GM23338 (cell line): ENCODE results near the gene ENTPD3. TPM values are rescaled to one million over a fixed set of nuclear protein-coding genes. Genes with fewer than 3 reads are reported as not detected.

Experiments
- EZH2 ChIP-seq: fragments of 200-600 bp; sonication (generic); IDR thresholded peaks from one replicate; pipeline ENCODE4 v1.8.0; 2017; ENCODE audit warnings: antibody characterized with exemption, mild to moderate bottlenecking, low read depth; ENCODE audit not compliant: unreplicated experiment
- EZH2phosphoT487 ChIP-seq: fragments of 200-600 bp; sonication (generic); IDR thresholded peaks from one replicate; pipeline ENCODE4 v1.8.1; 2018; ENCODE audit warnings: antibody characterized with exemption; ENCODE audit not compliant: unreplicated experiment
- JUNB ChIP-seq: IDR thresholded peaks from one replicate; pipeline ENCODE4 v1.6.1; 2016; ENCODE audit warnings: antibody characterized with exemption; ENCODE audit not compliant: unreplicated experiment
- NANOG ChIP-seq: IDR thresholded peaks from 2 replicates; pipeline ENCODE4 v1.6.1; 2016; ENCODE audit warnings: antibody characterized with exemption, borderline replicate concordance
- POLR2AphosphoS5 ChIP-seq: IDR thresholded peaks from 2 replicates; pipeline ENCODE4 v1.6.1; 2016; ENCODE audit warnings: antibody characterized with exemption, low read depth
- ZNF114 ChIP-seq: fragments of 250-450 bp; sonication (Bioruptor Pico); IDR thresholded peaks from 2 replicates; pipeline ENCODE4 v1.5.0; 2020; ENCODE audit warnings: mild to moderate bottlenecking, moderate library complexity
- ZNF331 ChIP-seq: fragments of 250-450 bp; sonication (Bioruptor Pico); IDR thresholded peaks from 2 replicates; pipeline ENCODE4 v1.5.0; 2020; ENCODE audit warnings: low read depth, mild to moderate bottlenecking, moderate library complexity
- polyA plus RNA-seq: library from polyadenylated mRNA; unstranded; fragments of >200 nt; fragmentation: Nextera tagmentation; extraction: Ambion mirVana; gene quantifications from 2 replicates; pipeline ENCODE4 v1.2.1, GENCODE V29; 2016
- total RNA-seq: library from RNA; depleted of rRNA; stranded (reverse); fragments of >200 nt; shearing (Covaris generic); gene quantifications from 2 replicates; pipeline ENCODE4 v1.2.3, GENCODE V29; 2014
- TF ChIP-seq, protein P1 (sequence below): fragments of 250-450 bp; sonication (Bioruptor Pico); IDR thresholded peaks from 2 replicates; pipeline ENCODE4 v1.5.0; 2020; ENCODE audit warnings: mild to moderate bottlenecking, moderate library complexity
- TF ChIP-seq, protein P2 (sequence below), 2 experiments: fragments of 200-600 bp in 1 of 2; sonication (generic) in 1 of 2; conservative IDR thresholded peaks; 2 replicates each; pipeline versions ENCODE4 v1.5.1 to v1.6.1; 2016 to 2017; ENCODE audit warnings: antibody characterized with exemption in 2 of 2, low read depth in 2 of 2, mild to moderate bottlenecking in 2 of 2, moderate library complexity in 1 of 2

Gene ENTPD3
- total and polyA plus RNA-seq, 2 experiments from 2014 or later, result 0.32 to 0.63 TPM

DNA sequence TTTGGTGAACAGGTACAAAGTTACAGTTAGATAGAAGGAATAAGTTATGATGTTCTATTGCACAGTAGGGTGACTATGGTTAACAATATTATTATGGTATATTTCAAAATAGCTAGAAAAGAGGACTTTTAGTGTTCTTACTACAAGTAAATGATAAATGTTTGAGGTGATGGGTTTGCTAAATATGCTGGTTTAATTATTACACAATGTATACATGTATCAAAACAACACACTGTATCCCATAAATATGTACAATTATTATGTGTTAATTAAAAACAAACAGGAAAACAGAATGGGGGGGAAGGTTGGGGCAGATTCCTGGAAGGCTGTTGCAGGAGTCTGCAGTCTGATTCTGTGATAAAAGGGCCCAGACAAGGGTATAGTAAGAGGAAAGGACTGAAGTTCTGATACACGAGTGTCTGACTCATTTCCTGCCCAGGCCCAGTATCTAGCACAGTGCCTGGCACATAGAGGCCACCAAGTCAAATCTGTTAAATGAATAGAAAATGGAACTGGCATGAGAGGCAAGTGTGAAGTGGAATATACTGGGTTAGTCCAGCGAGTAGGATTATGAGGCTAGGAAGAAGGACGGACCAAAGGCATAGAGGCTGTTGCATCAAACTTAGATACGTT, 7.2 kb upstream of the ENTPD3 start (continued):
- TF ChIP-seq, protein P1, sequence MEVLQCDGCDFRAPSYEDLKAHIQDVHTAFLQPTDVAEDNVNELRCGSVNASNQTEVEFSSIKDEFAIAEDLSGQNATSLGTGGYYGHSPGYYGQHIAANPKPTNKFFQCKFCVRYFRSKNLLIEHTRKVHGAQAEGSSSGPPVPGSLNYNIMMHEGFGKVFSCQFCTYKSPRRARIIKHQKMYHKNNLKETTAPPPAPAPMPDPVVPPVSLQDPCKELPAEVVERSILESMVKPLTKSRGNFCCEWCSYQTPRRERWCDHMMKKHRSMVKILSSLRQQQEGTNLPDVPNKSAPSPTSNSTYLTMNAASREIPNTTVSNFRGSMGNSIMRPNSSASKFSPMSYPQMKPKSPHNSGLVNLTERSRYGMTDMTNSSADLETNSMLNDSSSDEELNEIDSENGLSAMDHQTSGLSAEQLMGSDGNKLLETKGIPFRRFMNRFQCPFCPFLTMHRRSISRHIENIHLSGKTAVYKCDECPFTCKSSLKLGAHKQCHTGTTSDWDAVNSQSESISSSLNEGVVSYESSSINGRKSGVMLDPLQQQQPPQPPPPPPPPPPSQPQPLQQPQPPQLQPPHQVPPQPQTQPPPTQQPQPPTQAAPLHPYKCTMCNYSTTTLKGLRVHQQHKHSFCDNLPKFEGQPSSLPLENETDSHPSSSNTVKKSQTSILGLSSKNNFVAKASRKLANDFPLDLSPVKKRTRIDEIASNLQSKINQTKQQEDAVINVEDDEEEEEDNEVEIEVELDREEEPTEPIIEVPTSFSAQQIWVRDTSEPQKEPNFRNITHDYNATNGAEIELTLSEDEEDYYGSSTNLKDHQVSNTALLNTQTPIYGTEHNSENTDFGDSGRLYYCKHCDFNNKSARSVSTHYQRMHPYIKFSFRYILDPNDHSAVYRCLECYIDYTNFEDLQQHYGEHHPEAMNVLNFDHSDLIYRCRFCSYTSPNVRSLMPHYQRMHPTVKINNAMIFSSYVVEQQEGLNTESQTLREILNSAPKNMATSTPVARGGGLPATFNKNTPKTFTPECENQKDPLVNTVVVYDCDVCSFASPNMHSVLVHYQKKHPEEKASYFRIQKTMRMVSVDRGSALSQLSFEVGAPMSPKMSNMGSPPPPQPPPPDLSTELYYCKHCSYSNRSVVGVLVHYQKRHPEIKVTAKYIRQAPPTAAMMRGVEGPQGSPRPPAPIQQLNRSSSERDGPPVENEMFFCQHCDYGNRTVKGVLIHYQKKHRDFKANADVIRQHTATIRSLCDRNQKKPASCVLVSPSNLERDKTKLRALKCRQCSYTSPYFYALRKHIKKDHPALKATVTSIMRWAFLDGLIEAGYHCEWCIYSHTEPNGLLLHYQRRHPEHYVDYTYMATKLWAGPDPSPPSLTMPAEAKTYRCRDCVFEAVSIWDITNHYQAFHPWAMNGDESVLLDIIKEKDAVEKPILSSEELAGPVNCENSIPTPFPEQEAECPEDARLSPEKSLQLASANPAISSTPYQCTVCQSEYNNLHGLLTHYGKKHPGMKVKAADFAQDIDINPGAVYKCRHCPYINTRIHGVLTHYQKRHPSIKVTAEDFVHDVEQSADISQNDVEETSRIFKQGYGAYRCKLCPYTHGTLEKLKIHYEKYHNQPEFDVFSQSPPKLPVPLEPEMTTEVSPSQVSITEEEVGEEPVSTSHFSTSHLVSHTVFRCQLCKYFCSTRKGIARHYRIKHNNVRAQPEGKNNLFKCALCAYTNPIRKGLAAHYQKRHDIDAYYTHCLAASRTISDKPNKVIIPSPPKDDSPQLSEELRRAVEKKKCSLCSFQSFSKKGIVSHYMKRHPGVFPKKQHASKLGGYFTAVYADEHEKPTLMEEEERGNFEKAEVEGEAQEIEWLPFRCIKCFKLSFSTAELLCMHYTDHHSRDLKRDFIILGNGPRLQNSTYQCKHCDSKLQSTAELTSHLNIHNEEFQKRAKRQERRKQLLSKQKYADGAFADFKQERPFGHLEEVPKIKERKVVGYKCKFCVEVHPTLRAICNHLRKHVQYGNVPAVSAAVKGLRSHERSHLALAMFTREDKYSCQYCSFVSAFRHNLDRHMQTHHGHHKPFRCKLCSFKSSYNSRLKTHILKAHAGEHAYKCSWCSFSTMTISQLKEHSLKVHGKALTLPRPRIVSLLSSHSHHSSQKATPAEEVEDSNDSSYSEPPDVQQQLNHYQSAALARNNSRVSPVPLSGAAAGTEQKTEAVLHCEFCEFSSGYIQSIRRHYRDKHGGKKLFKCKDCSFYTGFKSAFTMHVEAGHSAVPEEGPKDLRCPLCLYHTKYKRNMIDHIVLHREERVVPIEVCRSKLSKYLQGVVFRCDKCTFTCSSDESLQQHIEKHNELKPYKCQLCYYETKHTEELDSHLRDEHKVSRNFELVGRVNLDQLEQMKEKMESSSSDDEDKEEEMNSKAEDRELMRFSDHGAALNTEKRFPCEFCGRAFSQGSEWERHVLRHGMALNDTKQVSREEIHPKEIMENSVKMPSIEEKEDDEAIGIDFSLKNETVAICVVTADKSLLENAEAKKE (CRISPR knock-in tag), result no peak
- TF ChIP-seq EZH2 (no peak), ZNF331 (no peak), JUNB (no peak), EZH2phosphoT487 (no peak), NANOG (no peak), POLR2AphosphoS5 (no peak), ZNF114 (no peak)
- TF ChIP-seq, protein P2, sequence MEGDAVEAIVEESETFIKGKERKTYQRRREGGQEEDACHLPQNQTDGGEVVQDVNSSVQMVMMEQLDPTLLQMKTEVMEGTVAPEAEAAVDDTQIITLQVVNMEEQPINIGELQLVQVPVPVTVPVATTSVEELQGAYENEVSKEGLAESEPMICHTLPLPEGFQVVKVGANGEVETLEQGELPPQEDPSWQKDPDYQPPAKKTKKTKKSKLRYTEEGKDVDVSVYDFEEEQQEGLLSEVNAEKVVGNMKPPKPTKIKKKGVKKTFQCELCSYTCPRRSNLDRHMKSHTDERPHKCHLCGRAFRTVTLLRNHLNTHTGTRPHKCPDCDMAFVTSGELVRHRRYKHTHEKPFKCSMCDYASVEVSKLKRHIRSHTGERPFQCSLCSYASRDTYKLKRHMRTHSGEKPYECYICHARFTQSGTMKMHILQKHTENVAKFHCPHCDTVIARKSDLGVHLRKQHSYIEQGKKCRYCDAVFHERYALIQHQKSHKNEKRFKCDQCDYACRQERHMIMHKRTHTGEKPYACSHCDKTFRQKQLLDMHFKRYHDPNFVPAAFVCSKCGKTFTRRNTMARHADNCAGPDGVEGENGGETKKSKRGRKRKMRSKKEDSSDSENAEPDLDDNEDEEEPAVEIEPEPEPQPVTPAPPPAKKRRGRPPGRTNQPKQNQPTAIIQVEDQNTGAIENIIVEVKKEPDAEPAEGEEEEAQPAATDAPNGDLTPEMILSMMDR (conservative IDR thresholded peaks at IDR 0.05; ENCODE audit: low read depth in 2 of 2), result no peak
